NCI-H524 (cell line): ENCODE results near the gene IFNA2.
"Not testable (repeated sequence)": the region's sequence is repeated elsewhere in the genome, so short reads cannot be mapped to it uniquely, and the experiment has no call there.

Source experiments
- DNase-seq, 2 experiments: peaks; one replicate each; lab custom pipeline; 2025; lab: John Stamatoyannopoulos, UW

Gene IFNA2

GRCh38 chr9:21381448-21382339 is 3.5 kb downstream of the IFNA2 start:
- no peak for DNase-seq

- DNase-seq = not testable (repeated sequence)
These were observed 13.7 kb downstream of the IFNA2 start for GRCh38 chr9:21371467-21371866.

- DNase-seq = no peak
These were observed 17.2 kb downstream of the IFNA2 start, which contains the start of gene IFNA13 for GRCh38 chr9:21367957-21368356. Gene IFNA13, minus strand, starts transcription at chr9:21368057. Its CDS starts 47 bp downstream, at chr9:21368010.

- DNase-seq = not testable (repeated sequence)
These were observed 18.0 kb downstream of the IFNA2 start for GRCh38 chr9:21367169-21367568.

DNA sequence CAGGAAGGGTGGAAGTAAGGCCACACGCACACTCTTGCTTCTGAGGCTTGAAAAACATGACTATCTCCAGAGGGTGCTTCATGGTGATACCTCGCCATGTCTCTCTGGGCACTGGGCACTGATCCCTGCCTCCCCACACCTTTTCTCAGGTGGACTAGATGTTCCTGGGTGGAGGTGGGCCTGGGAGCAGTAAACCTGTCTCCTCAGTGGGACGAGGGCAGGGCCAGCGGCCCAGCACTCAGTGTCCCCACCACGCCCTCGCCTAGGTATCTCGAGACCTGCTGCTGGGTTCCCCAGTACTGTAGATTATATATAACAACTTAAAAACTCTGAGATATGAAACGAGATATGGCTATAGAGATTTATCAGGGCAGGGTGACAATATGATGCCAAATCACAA is 22.9 kb downstream of the IFNA2 start:
- no peak for DNase-seq

DNA sequence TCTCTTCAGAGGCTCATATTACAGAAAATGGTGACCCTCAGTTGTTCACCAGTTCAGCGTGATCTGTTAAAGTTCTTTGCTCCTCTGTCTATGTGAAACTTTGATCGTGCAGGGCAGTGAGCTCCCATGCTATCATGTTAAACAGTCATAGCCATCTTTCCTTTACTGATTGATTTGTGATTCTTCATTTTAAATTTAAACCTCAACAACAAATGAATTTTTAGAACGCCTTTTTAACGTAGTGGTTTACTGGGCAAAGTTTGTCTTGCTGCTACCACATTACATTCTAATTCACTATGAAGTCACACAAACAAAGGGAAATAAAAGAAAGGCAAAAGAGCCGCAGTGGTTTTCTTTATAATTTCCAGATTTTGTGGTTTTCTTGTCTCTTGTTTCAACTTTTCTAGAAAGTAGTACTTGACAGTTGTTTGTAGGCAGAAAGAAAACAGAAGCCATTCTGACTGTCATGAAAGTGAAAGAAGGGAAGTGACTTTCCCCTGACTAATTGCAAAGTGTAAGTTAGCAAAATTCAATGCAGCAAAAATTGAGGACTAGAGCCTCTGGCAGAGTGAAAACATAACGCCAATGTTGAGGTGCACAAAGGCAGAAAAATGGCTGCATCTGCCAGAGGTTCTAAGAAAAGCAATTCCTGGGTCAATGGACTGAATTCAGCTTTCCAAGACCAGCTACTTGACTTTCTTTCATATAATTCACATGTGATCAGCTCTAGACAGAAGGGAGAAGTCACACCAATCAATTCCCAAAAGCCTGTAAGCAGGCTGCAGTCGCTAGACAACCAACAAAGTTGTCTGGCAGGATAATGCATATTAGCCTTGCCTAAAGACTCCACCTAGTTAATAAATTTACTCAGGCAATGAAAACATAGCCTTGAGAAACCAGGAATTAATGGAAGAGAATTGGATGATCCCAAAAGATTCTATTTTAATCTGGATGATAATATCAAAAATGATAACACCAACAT is 27.4 kb downstream of the IFNA2 start:
- no peak for DNase-seq

DNA sequence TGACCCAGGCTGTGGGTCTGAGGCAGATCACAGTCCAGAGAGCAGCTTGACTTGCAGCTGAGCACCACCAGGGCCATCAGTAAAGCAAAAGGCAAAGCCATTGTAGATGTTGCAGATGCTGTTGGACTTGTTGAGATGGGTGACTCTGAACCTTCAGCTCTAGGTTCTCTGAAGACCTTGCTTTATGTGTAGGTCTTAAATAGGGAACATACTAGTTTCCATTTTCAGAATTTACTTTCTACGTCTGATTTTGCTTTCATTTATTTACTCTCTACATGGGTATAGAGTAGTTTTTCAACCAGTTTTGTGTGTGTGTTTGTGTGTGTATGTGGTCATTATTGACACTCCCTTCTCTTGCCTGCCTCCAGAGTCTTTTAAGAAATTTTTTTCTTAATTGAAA is 34.4 kb downstream of the IFNA2 start, which contains the start of gene IFNA6:
Gene IFNA6 (minus strand): TSS at position 101 of the 400 bp plus-strand sequence. CDS start 0 bp downstream, at position 101.
- DNase-seq = no peak

DNA sequence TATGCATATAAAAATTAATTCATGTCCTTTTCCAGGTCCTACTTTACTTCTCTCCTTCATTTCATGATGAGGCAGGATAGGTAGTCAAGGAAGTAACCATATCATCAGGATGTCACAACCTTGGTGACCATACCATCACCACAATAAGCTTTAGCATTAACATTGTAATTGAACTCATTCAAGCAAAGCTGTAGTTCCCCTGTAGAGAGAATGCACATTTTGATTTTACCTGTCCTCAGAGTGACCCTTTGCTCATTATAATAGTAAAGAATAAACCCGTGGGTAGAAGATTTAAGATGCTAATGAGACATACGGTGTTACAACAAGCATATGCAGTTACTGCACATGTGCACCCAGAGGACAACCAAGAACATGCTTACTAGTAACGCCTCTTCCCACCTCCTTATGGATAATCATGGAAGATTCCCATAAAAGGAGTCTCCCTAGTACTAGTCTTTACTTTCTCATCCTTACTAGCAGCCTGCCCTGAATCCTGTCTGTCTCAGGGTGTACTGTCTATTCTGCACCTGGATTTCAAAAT is 36.7 kb downstream of the IFNA2 start:
- DNase-seq = no peak

GRCh38 chr9:21340735-21341134 is 44.5 kb downstream of the IFNA2 start:
- no peak for DNase-seq

DNA sequence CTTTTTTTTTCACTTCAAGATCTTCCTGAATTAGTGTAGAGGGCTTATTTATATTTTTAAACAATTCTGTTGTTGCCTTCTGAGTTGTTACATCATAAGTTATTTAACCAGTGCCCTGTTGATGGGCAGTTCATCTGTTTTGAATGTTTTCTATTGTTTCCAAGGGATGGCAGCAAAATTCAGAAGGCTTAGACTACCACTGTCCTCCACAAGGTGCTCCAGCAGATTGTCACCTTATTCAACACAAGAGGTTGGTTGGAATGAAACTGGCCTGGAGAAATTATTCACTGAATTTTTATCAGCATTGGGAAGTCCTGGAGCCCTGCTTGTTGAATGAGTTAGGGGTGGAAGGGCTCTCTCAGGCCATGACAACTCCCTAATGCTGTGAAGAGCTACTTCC is 48.7 kb downstream of the IFNA2 start:
- DNase-seq = no peak

DNA sequence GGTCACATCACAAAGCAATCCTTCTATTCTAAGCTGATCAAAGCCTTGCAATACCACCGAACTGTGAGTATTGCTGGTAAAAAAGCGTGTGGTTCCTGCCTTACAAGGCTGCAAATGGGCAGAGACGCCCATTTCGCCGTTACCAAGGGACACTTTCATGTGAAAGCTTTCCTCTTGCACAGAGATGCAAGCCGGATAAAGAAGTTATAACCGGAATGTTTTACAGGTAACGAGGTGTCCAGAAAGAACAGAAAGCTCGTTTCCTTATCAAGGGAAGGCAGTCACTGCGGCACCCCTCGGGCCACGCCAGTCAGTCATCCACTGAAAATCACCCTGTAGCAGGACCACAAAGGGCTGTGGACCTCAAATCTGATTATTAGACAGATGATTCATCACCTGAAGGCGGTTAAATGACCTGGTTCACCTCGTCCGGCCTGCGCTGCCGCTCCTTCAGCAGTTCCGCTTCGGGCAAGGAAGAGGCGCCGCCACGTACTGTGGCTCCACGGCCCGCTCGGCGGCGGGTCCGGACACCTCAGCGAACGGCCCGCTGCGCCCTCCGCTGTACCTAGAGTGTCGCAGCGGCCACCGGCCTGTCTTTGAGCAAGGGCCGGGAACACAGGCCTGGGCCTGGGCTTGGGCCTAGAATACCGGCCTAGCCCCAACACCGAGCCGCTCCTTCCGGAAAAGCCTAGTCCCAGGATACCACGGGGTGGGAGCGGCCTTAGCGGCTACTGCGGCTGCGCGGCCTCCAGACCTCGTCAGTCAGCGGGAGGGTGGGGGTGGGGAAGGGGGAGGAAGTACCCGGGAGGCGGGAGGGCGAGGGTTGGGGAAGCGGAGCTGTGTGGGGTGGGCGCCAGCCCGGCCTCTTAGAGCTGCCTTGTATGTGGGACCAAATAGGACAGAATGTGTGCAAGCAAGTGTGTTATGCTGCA is 50.2 kb downstream of the IFNA2 start, which contains the start of gene KLHL9:
Gene KLHL9 (minus strand): TSS at position 704 of the 932 bp plus-strand sequence. CDS start 545 bp downstream, at position 159.
- DNase-seq = peak; percentile 64 to 86
